GM18499 (cell line): ENCODE measurements around the gene ATG9A.

Source experiments
- ATAC-seq: cut with Tn5 transposase; IDR thresholded peaks from one replicate; pipeline ENCODE4 v1.9.1; 2021; ENCODE audit warnings: moderate number of reproducible peaks; ENCODE audit not compliant: insufficient read depth, unreplicated experiment

ATG9A gene

DNA sequence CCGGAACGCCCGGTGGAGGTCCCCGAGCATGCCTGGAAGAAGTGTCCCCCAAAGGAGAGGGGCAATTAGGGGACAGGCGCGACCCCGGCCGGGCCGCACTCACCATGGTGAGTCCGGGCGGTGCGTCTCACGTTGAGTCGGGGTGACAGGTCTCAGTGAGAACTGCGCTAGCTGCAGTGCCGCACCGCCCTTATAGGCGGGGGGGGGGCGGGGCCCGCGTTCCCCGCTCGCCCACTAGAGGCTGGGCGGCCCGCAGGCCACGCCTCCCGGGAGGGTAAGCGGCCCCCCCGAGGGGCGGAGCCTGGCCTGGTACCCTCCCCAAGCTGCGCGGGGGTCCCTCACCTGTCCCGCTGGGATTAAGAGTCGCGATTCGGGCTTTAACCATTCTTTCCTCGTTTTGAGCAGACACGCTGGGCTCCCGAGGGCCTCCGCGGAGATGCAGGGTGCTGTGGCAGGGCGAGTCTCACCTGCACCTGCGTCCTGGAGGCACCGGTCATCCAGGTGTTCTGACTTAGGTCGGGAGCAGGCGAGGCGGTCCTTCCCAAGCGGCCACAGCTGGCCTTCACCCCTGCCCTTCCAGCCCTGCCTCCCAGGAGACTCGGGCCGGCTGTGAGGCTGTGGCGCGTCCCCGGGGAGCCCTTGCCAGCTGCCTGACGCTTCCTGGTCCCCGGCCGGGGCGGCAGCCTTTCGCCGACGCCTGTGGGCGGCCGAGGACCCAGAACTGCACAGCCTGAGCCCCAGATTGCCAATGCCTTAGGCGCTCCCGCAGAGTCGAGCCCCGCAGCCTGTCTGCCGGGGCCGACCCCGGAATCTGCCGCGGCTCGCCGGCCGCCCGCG lies 24.5 kb upstream of the ATG9A start, which contains the start of gene TUBA4A:
Gene TUBA4A, minus strand, starts transcription at position 166 of the 837 bp plus-strand sequence. Its CDS starts 60 bp downstream, at position 106.
- no peak for ATAC-seq

DNA sequence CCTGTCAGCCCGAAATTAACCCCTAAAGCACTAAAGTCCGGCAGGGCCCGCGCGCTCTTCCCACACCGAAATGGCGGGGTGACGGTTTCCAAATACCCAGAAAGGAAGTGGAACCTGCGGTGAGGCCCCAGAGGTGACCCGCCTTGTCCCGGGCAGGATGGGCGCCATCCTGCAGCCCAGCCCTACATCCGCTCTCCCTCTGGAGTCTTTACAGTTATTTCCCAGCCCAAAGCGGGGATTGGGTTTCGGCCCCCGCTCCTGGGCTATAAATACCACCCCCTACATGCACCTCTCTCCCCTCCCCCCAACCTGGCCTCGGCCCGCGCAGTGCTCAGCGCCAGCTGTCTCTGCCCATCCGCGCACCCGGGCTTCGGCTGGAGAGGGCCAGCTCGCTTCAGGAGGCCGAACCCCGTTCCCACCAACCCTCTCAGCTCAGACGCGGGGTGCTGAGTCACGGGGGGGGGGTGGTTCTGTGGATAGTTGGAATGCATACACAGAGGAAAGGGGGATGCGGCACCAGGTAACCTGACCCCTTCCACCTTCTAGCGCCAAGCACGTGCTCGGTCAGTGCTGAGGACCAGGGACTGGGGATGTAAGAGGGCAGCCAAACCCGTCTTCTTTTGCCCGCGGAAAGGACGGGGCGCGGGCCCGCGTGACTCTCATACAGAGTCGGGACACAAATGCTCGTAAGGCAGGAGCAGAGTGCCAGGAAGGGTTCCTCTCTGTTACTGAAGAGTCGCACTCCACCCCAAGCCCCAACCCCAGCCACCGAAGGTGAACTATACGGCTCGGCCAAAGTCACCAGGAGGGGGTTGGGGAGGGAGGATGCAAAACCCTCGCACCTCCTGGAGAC lies 23.7 kb upstream of the ATG9A start, which contains the start of gene TUBA4B:
Gene TUBA4B, plus strand, starts transcription at position 344 of the 853 bp plus-strand sequence. Its CDS starts 165 bp downstream, at position 509.
- no peak for ATAC-seq

DNA sequence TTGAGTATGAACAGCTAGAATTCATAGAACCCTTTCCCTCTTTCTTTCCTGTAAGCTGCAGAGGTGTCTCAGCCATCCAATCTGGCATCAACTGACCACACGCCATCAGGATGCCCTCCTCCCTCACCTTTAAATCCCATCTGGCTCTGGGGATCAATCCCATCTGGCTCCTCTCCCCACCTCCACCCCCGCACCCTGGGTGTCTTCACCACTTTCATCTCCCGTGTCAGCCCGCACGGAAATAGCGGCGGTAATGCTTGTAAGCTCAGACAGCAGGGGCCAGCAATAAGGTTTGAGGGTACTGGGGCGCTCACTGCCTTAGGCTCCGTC lies 23.1 kb upstream of the ATG9A start:
- no peak for ATAC-seq

DNA sequence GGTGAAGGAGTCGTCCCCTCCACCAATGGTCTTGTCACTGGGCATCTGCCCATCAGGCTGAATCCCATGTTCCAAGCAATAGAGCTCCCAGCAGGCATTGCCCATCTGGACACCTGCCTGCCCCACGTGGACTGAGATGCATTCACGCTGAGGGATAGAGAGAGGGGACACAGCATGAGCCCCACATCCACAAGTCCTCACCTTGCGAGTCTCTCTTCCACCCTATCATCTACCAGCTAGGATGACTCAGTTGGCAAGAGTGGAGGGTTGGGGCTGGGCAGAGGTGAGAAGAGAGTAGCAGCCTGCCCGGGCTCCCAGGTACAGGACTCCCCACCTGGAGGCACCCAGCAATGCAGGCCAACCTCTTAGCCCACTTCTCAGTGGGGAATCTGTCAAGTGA lies 22.6 kb upstream of the ATG9A start:
- no peak for ATAC-seq

DNA sequence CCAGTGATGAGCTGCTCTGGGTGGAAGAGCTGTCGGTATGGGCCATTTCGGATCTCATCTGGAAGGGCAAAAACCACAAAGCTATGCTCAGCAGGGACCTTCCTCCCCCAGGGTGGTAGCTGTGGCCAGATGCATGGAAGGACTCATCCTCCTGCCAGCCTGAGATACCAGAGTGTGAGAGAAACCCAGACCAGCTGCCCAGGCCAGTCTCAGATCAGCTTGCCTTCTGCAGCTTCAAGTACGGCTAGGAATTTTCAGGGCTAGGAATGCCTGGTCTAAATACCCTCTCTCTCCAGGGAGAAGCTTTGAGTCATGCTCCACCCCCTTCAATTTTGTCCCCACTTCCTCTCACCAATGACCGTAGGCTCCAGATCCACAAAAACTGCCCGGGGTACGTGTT lies 22.2 kb upstream of the ATG9A start:
- ATAC-seq = no peak

DNA sequence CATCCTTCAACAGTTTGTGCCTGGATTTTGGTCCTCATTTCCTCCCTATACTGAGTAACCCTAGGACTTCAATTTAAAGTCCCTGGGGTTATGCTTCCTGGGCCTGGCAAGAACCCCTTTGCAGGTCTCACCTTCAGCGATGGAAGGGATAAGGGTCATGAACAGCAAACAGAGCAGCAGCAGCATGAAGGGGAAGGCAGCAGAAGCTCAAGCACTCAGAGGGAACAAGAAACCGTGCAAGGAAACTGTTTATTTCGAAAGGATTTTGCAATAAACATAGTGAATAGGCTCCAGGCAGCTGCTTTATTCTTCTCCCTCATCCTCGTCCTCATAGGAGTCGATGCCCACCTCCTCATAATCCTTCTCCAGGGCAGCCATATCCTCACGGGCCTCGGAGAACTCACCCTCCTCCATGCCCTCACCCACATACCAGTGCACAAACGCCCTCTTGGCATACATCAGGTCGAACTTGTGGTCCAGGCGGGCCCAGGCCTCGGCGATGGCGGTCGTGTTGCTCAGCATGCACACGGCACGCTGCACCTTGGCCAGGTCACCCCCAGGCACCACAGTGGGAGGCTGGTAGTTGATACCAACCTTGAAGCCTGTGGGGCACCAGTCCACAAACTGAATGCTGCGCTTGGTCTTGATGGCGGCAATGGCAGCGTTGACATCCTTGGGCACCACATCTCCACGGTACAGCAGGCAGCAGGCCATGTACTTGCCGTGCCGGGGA lies 20.8 kb upstream of the ATG9A start:
- ATAC-seq = no peak

DNA sequence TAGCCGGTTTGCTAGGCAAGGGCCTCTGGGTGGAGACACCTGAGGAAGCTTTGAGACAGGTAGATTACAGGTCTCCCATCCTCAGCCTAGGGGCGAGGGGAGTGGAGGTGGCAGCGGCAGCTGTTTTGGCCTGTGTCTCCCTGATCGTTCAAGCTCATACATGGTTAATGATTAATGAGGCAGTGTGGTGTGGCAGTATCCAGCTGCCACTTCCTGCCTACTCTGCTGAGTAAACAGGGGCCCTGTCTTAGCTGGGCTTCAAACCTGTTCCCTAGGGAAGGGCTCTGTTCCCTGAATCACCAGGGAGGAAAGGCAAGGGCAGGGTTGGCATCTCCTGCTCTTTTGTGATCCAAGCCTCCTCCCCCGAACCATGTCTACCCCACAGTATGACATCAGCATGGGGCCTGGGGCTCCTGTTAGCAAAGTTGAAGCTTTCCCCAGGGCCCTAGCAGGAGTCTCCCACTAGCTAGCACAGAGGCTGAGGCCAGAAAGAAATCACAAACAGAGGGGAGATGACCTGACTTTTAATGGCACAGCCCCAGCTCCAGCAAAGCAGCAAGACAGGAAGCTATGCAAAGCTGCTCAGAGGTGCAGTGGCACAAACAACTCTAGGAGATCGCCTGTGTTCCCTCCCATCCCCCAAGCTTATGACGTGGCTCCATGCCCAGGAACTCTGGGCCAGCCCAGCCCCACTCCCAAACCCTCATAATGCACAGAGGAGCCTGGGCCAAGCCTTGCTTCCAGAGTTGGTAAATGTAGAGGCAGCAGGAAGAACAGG lies 20.0 kb upstream of the ATG9A start:
- ATAC-seq = peak; percentile 29

DNA sequence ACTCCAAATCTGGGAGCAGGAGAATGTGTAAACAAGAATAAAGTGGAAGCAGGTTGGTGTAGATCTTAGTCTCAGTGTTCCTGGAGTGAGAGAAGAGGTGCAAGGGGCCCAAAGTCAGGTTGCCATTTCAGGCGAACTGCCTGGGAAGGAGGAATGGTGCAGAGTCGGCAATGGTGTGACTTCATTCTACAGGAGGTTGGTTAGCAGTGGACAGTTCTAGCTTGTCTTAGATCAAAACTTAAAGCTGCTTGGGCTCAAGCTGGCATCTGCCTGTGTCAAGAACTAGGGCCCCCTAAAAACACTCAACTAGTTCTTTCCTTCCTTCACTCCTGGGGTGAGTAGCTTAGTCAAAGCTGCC lies 19.4 kb upstream of the ATG9A start:
- no peak for ATAC-seq

DNA sequence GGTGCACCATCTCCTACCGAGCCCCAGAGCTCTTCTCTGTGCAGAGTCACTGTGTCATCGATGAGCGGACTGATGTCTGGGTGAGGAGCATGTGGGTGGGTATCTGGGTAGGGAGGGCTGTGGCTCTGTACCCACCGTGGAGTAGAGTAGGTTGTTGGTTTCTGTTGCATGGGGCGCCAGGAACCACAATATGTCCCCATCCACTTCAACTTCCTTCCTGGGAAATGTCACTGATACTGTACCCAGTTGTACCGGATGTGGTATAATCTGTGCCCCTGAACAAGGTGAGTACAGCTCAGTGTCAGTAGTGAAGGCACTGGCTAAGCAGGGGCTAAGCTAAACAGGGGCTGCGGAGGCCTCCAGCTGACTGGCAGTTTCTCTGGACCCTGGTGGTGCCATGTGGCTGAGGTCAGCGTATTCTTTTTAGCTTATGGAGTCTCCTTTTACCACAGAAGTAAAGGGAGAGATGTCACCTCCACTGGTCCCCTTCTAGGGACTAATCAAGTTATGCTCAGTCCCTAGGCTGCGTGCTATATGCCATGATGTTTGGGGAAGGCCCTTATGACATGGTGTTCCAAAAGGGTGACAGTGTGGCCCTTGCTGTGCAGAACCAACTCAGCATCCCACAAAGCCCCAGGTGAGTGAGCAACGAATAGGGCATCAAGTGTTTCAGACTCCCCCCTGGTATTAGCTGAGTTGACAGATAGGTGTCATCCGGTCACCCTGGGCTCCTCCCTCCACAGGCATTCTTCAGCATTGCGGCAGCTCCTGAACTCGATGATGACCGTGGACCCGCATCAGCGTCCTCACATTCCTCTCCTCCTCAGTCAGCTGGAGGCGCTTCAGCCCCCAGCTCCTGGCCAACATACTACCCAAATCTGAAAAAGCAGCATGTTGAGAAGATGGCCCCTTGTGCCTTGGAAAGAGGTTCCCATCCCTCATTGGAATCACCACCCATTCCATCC lies 18.5 kb upstream of the ATG9A start:
- ATAC-seq = no peak

DNA sequence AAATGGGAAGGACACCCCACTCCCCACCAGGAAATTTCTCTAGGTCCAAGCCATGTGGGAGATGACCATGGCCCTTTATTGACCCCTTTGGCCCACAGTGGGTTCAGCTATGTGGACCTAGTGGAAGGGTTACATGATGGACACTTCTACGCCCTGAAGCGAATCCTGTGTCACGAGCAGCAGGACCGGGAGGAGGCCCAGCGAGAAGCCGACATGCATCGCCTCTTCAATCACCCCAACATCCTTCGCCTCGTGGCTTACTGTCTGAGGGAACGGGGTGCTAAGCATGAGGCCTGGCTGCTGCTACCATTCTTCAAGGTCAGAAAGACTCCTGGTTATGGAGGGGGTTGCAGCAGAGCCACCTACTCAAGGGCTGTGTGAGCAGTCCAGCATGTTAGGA lies 17.1 kb upstream of the ATG9A start:
- ATAC-seq = no peak

DNA sequence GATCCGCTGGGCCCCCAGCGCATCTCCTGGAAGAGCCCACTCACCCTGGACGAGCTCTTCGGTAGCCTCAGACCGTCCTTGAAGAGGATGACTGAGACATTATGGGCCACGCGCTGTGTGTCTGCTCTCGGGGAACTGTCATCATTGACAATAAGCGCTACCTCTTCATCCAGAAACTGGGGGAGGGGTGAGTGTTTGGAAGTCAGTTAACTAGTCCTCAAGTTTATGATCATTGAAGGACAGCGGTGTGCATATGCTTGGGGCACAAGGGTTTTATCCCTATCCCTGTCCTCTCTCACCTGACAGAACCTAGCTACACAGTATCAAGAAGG lies 16.4 kb upstream of the ATG9A start:
- no peak for ATAC-seq

DNA sequence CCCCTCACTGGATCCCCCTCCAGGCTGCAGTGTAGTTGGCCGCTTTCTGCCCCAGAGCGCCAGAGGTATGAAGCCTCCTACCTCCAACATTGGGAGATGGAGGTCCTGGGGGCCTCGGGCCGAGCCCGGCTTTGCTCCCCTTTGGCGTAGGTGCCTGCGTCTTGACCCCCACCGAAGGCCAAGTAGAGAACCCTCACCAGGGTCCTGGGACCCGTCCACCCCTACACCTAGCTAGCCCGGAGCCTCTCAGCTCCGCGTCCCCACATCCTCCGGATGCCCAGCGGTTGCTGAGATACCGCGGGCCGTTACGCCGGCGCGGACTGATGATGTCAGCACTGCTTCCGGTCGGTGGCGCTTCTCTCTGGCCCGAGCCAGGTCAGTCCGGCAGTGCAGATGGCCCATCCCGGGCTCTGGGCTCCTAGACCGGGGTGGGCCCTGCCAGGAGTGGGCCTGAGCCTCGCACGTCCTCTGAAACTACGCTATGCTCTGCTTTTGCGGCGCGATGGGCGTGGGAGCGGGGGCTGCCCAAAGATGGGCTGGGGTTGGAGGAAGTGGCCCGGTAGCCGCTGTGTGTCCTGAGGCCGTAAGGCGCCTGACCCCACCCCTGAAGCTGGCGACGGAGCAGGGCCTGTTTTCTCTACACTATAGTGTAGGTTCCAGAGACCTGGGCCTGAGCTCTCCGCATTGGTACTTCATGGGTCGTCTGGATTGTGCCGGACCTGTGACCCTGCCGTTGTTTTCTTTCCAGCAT lies 15.9 kb upstream of the ATG9A start, which contains the start of the genes GLB1L and STK16:
Gene GLB1L, minus strand, starts transcription at position 297 of the 751 bp plus-strand sequence. CDS start 1,871 bp downstream, outside the sequence.
Gene STK16, plus strand, starts transcription at position 332 of the 751 bp plus-strand sequence. CDS start 521 bp downstream, outside the sequence.
- peak; percentile 51 for ATAC-seq

DNA sequence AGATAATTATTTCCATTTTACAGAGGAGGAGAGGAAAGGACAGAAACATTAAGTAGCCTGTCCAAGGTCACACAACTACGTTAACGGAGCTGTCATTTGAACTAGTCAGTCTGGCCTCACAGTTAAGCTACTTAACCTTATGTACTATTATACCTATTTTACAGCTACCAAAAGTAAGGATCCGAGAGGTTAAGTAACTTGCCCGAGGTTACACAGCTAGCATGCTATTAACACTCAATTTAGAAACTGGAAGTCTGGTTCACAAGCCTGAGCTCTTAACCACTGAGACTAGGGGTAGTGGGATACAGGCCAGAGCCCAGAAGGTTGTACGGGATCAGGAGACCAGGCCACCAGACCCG lies 15.3 kb upstream of the ATG9A start:
- no peak for ATAC-seq

DNA sequence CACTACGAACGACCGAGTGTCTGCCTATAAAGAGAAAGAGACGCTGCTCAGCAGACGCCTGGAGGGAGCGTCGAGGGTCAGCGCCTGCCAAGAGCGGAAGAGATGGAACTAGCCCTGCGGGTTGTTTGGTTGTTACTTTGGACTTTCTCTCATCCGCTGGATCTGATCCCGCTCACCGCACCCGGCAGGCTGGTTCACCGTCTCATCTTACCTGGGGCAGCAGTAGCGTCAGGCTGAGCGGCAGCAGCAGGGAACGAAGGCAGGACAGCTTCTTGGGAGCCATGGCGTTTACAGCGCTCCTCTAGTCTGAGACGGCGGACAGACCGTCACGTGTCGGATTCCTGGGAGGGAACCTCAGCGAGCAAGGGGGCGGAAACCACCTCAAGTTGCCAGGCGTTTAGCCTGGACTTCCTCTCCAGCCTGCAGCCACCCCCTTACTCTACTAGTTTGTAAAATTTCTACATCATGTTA lies 13.9 kb upstream of the ATG9A start:
- no peak for ATAC-seq

DNA sequence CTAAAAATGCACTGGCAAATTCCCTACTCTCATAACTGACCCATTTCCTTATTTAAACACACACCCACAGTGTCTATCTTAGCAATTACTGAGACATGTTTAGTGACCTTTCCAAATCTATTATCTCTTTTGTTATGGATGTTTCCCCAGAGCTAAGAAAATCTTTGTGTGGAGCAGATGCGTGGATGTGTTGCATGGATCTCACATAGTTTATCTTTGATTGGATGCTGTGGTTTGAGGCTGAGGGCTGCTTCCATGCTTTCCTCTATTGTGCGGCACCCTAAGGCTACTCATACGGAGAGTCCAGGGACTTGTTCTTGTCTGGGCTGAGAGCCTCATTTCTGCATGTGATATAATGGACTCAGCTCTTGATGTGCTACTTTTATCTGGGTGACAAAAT lies 4.9 kb upstream of the ATG9A start:
- no peak for ATAC-seq

DNA sequence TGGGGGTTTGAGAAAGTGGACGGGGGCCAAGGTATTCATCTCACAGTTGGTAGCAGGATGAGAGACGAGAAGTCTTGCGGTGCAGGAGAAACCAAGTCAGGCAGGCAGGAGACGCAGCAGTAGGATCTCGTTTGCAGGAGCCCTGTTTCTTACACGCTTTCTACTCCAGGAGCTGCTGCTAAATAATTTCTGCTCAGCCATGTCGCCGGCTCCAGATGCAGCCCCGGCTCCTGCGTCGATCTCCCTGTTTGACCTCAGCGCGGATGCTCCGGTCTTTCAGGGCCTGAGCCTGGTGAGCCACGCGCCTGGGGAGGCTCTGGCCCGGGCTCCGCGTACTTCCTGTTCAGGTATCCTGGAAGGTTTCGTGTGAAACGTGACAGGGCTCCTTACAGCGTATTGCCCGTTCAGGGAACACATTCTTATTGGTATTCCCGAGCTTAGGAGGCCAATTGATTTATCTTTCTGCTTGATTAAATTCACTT lies 664 bp upstream of the ATG9A start:
- no peak for ATAC-seq

DNA sequence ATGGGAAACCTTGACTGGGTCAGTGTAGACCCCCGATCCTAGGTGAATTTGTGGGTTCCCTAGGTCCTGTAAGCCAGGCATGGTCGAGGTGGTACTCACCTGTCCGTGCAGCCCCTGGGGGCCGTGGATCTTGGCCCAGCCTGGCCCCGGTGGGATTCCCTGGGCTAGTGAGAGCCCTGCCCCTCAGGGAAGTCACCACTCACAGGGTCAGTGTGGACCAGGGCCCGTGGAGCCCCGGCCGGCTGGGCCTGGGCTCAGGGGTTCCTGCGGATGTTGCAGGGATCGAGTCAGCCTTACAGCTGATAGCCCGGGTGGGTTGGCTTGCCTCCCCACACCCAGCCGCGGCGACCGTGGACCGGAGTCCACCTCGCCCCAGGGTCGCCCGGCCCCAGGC lies 528 bp downstream of the ATG9A start:
- ATAC-seq = peak; percentile 2
